Immature natural killer cell (primary cell): ENCODE results near the gene HTATSF1. TPM values are rescaled to one million over a fixed set of nuclear protein-coding genes. Genes with fewer than 3 reads are reported as not detected.
A peak's percentile ranks its signal among the peaks of the same experiment; 100 is the strongest.

Experiments used
- DNase-seq, 3 donors: peaks; one replicate each; pipeline ENCODE4 v3.0.0; 2022; ENCODE audit warnings: mixed read lengths in 1 of 3
- H3K27ac Mint-ChIP-seq, 6 donors: one replicate each; pipeline ENCODE4 v1.8.0; 2020; ENCODE audit warnings: mixed read lengths in 6 of 6, mild to moderate bottlenecking in 5 of 6, inconsistent platforms in 4 of 6, moderate library complexity in 3 of 6
- H3K27me3 Mint-ChIP-seq, 3 donors: one replicate each; pipeline ENCODE4 v1.8.0; 2020 to 2021; ENCODE audit warnings: low read depth in 3 of 3, mild to moderate bottlenecking in 3 of 3, mixed read lengths in 3 of 3, moderate library complexity in 3 of 3, inconsistent platforms in 1 of 3
- H3K36me3 Mint-ChIP-seq, 3 donors: one replicate each; pipeline ENCODE4 v1.8.0; 2020; ENCODE audit warnings: mixed read lengths in 3 of 3, inconsistent platforms in 2 of 3, mild to moderate bottlenecking in 2 of 3
- H3K4me1 Mint-ChIP-seq, 2 donors: one replicate each; pipeline ENCODE4 v1.8.0; 2020; ENCODE audit warnings: inconsistent platforms in 2 of 2, mild to moderate bottlenecking in 2 of 2, mixed read lengths in 2 of 2, moderate library complexity in 1 of 2
- H3K4me3 Mint-ChIP-seq, 5 donors: one replicate each; pipeline ENCODE4 v1.8.0; 2020; ENCODE audit warnings: mild to moderate bottlenecking in 5 of 5, mixed read lengths in 5 of 5, inconsistent platforms in 3 of 5, moderate library complexity in 3 of 5
- H3K9me3 Mint-ChIP-seq, 6 donors: one replicate each; pipeline ENCODE4 v1.8.0; 2020; ENCODE audit warnings: mild to moderate bottlenecking in 6 of 6, mixed read lengths in 6 of 6, inconsistent platforms in 4 of 6, moderate library complexity in 3 of 6
- polyA plus RNA-seq, 3 donors: library from polyadenylated mRNA; unstranded; fragments of 300-500 nt; fragmentation: Illumina TruSeq; gene quantifications; one replicate each; pipeline ENCODE4 v1.2.3, GENCODE V29; 2021

HTATSF1 gene
- polyA plus RNA-seq, 3 donors from 2014 or later = 32.7 to 59.3 (median 39.6) TPM

DNA sequence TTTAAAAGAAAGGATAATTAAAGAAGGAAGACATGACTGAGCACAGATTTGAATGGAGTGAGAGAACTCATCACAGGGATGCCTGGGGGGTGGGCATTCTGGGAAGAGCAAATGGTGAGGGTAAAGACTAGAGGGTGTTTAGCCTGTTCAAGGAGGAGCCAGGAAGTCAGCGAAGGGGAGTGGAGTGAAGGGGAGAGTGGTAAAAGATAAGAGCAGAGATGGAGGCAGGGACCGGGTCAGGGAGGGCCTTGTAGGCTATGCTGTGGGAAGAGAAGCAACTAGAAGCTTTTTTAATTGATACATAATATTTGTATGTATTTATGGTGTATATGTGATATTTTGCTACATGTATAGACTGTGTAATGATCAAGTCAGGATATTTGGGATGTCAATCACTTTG lies 32.4 kb downstream of the HTATSF1 start:
- Mint-ChIP-seq H3K4me1 (no peaks in the 10 kb centered on the region), H3K9me3 (peaks cover 0 to 2% (median 0%) of the 10 kb centered on the region in 6 donors), H3K27me3 (peaks cover 4 to 15% (median 5%) of the 10 kb centered on the region in 3 donors), H3K36me3 (peaks cover 0 to 5% (median 0%) of the 10 kb centered on the region in 3 donors), H3K4me3 (no peak overlapping the region), H3K27ac (no peak overlapping the region)
- DNase-seq = no peak

GRCh38 chrX:136531951-136532350 lies 34.6 kb downstream of the HTATSF1 start, which contains the start of gene VGLL1:
TSS of gene VGLL1 (plus strand) at chrX:136532215. CDS start at chrX:136536021, 3,806 bp downstream.
- Mint-ChIP-seq H3K27me3 (peaks cover 4 to 15% (median 4%) of the 10 kb centered on the region in 3 donors), H3K9me3 (peaks cover 0 to 2% (median 0%) of the 10 kb centered on the region in 6 donors), H3K4me3 (no peak within 1 kb of the TSS), H3K4me1 (no peaks in the 10 kb centered on the region), H3K27ac (no peak within 1 kb of the TSS), H3K36me3 (peaks cover 0 to 4% (median 0%) of the 10 kb centered on the region in 3 donors)
- no peak for DNase-seq

GRCh38 chrX:136534131-136534530 lies 36.7 kb downstream of the HTATSF1 start:
- Mint-ChIP-seq H3K4me3 (no peak overlapping the region), H3K9me3 (peaks cover 0 to 2% (median 0%) of the 10 kb centered on the region in 6 donors), H3K36me3 (peaks cover 0 to 4% (median 0%) of the 10 kb centered on the region in 3 donors), H3K27ac (no peak overlapping the region), H3K4me1 (peaks cover 9 to 14% of the 10 kb centered on the region in 2 donors), H3K27me3 (peaks cover 2 to 11% (median 3%) of the 10 kb centered on the region in 3 donors)
- DNase-seq = no peak

- peak in 1 of 3 donors; percentile 9 for DNase-seq
- Mint-ChIP-seq H3K9me3 (no peaks in the 10 kb centered on the region), H3K27ac (no peak overlapping the region), H3K36me3 (no peaks in the 10 kb centered on the region), H3K4me3 (peak overlapping the region in 2 of 5 donors; percentile 23 to 42), H3K4me1 (peaks cover 10 to 17% of the 10 kb centered on the region in 2 donors), H3K27me3 (peaks cover 2 to 6% (median 3%) of the 10 kb centered on the region in 3 donors)
These were observed 41.4 kb downstream of the HTATSF1 start for GRCh38 chrX:136538811-136539210.

GRCh38 chrX:136540226-136540625 lies 42.8 kb downstream of the HTATSF1 start:
- no peak overlapping the region for H3K4me3 Mint-ChIP-seq
- peaks cover 2 to 5% (median 3%) of the 10 kb centered on the region in 3 donors for H3K27me3 Mint-ChIP-seq
- H3K27ac Mint-ChIP-seq = no peak overlapping the region
- peaks cover 12 to 20% of the 10 kb centered on the region in 2 donors for H3K4me1 Mint-ChIP-seq
- no peaks in the 10 kb centered on the region for H3K9me3 Mint-ChIP-seq
- no peak for DNase-seq
- no peaks in the 10 kb centered on the region for H3K36me3 Mint-ChIP-seq

GRCh38 chrX:136541294-136541693 lies 43.9 kb downstream of the HTATSF1 start:
- Mint-ChIP-seq H3K9me3 (no peaks in the 10 kb centered on the region), H3K4me3 (no peak overlapping the region), H3K27me3 (peaks cover 1 to 5% (median 3%) of the 10 kb centered on the region in 3 donors), H3K36me3 (no peaks in the 10 kb centered on the region), H3K27ac (no peak overlapping the region), H3K4me1 (peaks cover 22 to 31% of the 10 kb centered on the region in 2 donors)
- no peak for DNase-seq

- DNase-seq = no peak
- no peaks in the 10 kb centered on the region for H3K36me3 Mint-ChIP-seq
- no peaks in the 10 kb centered on the region for H3K9me3 Mint-ChIP-seq
- no peak overlapping the region for H3K27ac Mint-ChIP-seq
- H3K4me1 Mint-ChIP-seq = peaks cover 31 to 40% of the 10 kb centered on the region in 2 donors
- no peak overlapping the region for H3K4me3 Mint-ChIP-seq
- peaks cover 1 to 5% (median 3%) of the 10 kb centered on the region in 3 donors for H3K27me3 Mint-ChIP-seq
These were observed 44.9 kb downstream of the HTATSF1 start for GRCh38 chrX:136542281-136542680.

DNA sequence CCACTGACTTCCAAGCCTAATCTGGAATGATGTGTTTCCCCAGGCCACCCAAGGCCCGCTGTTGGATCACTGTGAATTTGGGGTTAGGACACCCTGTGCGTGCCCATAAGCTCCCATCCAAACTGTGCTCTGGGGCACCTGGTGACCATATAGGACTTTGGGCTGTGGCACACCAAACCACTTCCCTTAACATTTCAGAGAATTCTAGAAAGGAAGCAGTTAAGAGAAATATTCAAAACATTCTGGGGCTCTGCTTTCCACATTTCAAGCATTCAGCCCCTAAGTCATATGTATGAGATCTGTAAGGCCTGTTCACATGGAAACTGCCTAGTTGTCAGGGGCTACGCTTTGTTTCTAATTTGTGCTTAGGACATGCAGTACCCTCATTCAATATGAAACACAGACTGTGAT lies 49.0 kb downstream of the HTATSF1 start:
- Mint-ChIP-seq H3K4me3 (peak overlapping the region in 2 of 5 donors; percentile 38 to 41), H3K9me3 (no peaks in the 10 kb centered on the region), H3K27me3 (peaks cover 0 to 4% (median 3%) of the 10 kb centered on the region in 3 donors), H3K27ac (peak overlapping the region in 5 of 6 donors; percentile 38 to 80 (median 68)), H3K36me3 (no peaks in the 10 kb centered on the region), H3K4me1 (peaks cover 28% of the 10 kb centered on the region in 2 donors)
- no peak for DNase-seq

GRCh38 chrX:136549226-136549625 lies 51.8 kb downstream of the HTATSF1 start:
- Mint-ChIP-seq H3K4me1 (peaks cover 26 to 28% of the 10 kb centered on the region in 2 donors), H3K27ac (no peak overlapping the region), H3K9me3 (no peaks in the 10 kb centered on the region), H3K27me3 (peaks cover 0 to 4% (median 3%) of the 10 kb centered on the region in 3 donors), H3K36me3 (no peaks in the 10 kb centered on the region), H3K4me3 (no peak overlapping the region)
- no peak for DNase-seq

GRCh38 chrX:136551410-136551809 lies 54.0 kb downstream of the HTATSF1 start:
- peaks cover 0 to 4% (median 0%) of the 10 kb centered on the region in 3 donors for H3K27me3 Mint-ChIP-seq
- no peak overlapping the region for H3K4me3 Mint-ChIP-seq
- no peaks in the 10 kb centered on the region for H3K36me3 Mint-ChIP-seq
- no peaks in the 10 kb centered on the region for H3K9me3 Mint-ChIP-seq
- no peak overlapping the region for H3K27ac Mint-ChIP-seq
- DNase-seq = no peak
- H3K4me1 Mint-ChIP-seq = peaks cover 13% of the 10 kb centered on the region in 2 donors

GRCh38 chrX:136555694-136556093 lies 58.3 kb downstream of the HTATSF1 start:
- H3K4me3 Mint-ChIP-seq = no peak overlapping the region
- DNase-seq = no peak
- H3K9me3 Mint-ChIP-seq = no peaks in the 10 kb centered on the region
- H3K27me3 Mint-ChIP-seq = peaks cover 0 to 3% (median 0%) of the 10 kb centered on the region in 3 donors
- H3K27ac Mint-ChIP-seq = no peak overlapping the region
- H3K4me1 Mint-ChIP-seq = no peaks in the 10 kb centered on the region
- no peaks in the 10 kb centered on the region for H3K36me3 Mint-ChIP-seq

Other genes with a start within 250 kb of the HTATSF1 start
- 1 to 10 TPM in 2 of 3 donors, under 1 TPM in 1; 0.12 to 4.2 (median 2.7) TPM for gene MAP7D3, start 246.2 kb upstream of the HTATSF1 start, polyA plus RNA-seq
- gene ADGRG4, start 196.6 kb upstream of the HTATSF1 start, polyA plus RNA-seq = not detected
- gene BRS3, start 9.6 kb upstream of the HTATSF1 start, polyA plus RNA-seq = not detected
- gene VGLL1, start 34.6 kb downstream of the HTATSF1 start, polyA plus RNA-seq = not detected
- gene CD40LG, start 150.6 kb downstream of the HTATSF1 start, polyA plus RNA-seq = under 1 TPM; 0.21 to 0.63 (median 0.37) TPM